NCI-H748 (cell line): ENCODE results near the gene SIRPB2.

Experiments used
- DNase-seq: peaks from one replicate; lab custom pipeline; 2025; ENCODE audit not compliant: unreplicated experiment; lab: John Stamatoyannopoulos, UW

The SIRPB2 gene

GRCh38 chr20:1491281-1491840 is at the start of gene SIRPB2:
SIRPB2 (minus strand) TSS chr20:1491420; CDS start chr20:1491359, 61 bp downstream.
- DNase-seq: no peak

- no peak for DNase-seq
Measured at GRCh38 chr20:1539816-1540419, 48.7 kb upstream of the SIRPB2 start.

GRCh38 chr20:1538655-1539054 is 47.4 kb upstream of the SIRPB2 start:
- DNase-seq: no peak

GRCh38 chr20:1537731-1538058 is 46.5 kb upstream of the SIRPB2 start:
- DNase-seq: no peak

- no peak for DNase-seq
Measured at GRCh38 chr20:1536893-1537730, 45.9 kb upstream of the SIRPB2 start.

- DNase-seq: no peak
Measured at GRCh38 chr20:1535420-1536175, 44.4 kb upstream of the SIRPB2 start.

- DNase-seq: no peak
Measured at GRCh38 chr20:1534526-1534925, 43.3 kb upstream of the SIRPB2 start.

- no peak for DNase-seq
Measured at GRCh38 chr20:1533059-1533458, 41.8 kb upstream of the SIRPB2 start.

GRCh38 chr20:1528811-1529210 is 37.6 kb upstream of the SIRPB2 start:
- no peak for DNase-seq

GRCh38 chr20:1527923-1528322 is 36.7 kb upstream of the SIRPB2 start:
- DNase-seq: no peak

GRCh38 chr20:1526896-1527295 is 35.7 kb upstream of the SIRPB2 start:
- peak; percentile 32 for DNase-seq

- DNase-seq: no peak
Measured at GRCh38 chr20:1526310-1526709, 35.1 kb upstream of the SIRPB2 start.

GRCh38 chr20:1524004-1524403 is 32.8 kb upstream of the SIRPB2 start:
- peak; percentile 99 for DNase-seq

GRCh38 chr20:1517010-1517409 is 25.8 kb upstream of the SIRPB2 start:
- no peak for DNase-seq

- no peak for DNase-seq
Measured at GRCh38 chr20:1513801-1514200, 22.6 kb upstream of the SIRPB2 start.

- peak; percentile 68 for DNase-seq
Measured at GRCh38 chr20:1509237-1509636, 18.0 kb upstream of the SIRPB2 start.

- DNase-seq: no peak
Measured at GRCh38 chr20:1508574-1508973, 17.4 kb upstream of the SIRPB2 start.

- no peak for DNase-seq
Measured at GRCh38 chr20:1507276-1507675, 16.1 kb upstream of the SIRPB2 start.

- no peak for DNase-seq
Measured at GRCh38 chr20:1505871-1506270, 14.7 kb upstream of the SIRPB2 start.

GRCh38 chr20:1505361-1505760 is 14.1 kb upstream of the SIRPB2 start:
- DNase-seq: no peak

- peak; percentile 91 for DNase-seq
Measured at GRCh38 chr20:1503564-1504227, 12.5 kb upstream of the SIRPB2 start.
